Keratinocyte (primary cell): ENCODE measurements around the gene RHPN2.

Experiments used
- CTCF ChIP-seq, 3 experiments: IDR thresholded peaks in 1 of 3; conservative IDR thresholded peaks in 1 of 3; optimal IDR thresholded peaks in 1 of 3; 2 replicates in 2 of 3; 3 replicates in 1 of 3; pipeline versions ENCODE3 to v1.5.1; 2011; ENCODE audit warnings: low read length in 3 of 3, mild to moderate bottlenecking in 3 of 3, moderate library complexity in 2 of 3, control low read depth in 1 of 3, inconsistent platforms in 1 of 3; ENCODE audit not compliant: insufficient read depth in 2 of 3; ENCODE audit errors: extremely low read depth in 1 of 3
- EZH2 ChIP-seq: IDR thresholded peaks from one replicate; pipeline ENCODE4 v1.6.1; 2012; ENCODE audit warnings: inconsistent platforms, mild to moderate bottlenecking, low read length, moderate library complexity

- TF ChIP-seq CTCF (optimal IDR thresholded peaks at IDR 0.05 in 1 of 3, IDR thresholded peaks at IDR 0.05 in 1 of 3, conservative IDR thresholded peaks at IDR 0.05 in 1 of 3; ENCODE audit: extremely low read depth in 1 of 3, insufficient read depth in 2 of 3, low read length in 3 of 3) (no peak), EZH2 (no peak)
These were observed 17.3 kb downstream of the RHPN2 start for GRCh38 chr19:33047422-33047821.
